Right forelimb (tissue), 1 donor: ENCODE results near the gene CLEC20A.

Source experiments
- DNase-seq: peaks from one replicate; pipeline ENCODE4 v3.0.0-alpha.2; 2018

Gene CLEC20A

DNA sequence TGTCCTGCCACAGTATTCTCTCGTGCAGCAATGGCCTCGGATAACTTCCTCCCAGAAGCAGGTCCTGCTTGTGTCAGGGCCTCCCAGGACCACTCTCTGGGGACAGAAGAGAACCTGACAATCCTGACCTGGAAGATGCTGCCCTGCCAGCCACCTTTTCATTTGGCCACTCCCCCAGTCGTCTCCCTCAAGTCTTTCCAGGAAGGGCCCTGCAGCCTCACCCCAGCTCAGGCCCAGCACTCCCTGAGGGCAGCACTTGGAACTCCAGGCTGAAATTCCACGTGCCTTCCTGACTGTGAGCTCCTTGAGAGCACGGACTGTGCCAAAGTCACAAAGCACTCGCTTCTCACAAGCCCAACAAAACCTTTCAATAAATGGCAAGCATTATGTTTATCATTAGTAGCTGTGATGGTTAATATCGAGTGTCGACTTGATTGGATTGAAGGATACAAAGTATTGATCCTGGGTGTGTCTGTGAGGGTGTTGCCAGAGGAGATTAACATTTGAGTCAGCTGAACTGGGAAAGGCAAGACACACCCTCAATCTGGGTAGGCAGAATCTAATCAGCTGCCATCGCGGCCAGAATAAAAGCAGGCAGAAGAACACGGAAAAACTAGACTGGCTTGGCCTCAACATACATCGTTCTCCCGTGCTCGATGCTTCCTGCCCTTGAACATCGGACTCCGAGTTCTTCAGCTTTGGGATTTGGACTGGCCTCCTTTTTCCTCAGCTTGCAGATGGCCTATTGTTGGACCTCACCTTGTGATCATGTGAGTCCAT, 2.3 kb upstream of the CLEC20A start:
- DNase-seq, result no peak

DNA sequence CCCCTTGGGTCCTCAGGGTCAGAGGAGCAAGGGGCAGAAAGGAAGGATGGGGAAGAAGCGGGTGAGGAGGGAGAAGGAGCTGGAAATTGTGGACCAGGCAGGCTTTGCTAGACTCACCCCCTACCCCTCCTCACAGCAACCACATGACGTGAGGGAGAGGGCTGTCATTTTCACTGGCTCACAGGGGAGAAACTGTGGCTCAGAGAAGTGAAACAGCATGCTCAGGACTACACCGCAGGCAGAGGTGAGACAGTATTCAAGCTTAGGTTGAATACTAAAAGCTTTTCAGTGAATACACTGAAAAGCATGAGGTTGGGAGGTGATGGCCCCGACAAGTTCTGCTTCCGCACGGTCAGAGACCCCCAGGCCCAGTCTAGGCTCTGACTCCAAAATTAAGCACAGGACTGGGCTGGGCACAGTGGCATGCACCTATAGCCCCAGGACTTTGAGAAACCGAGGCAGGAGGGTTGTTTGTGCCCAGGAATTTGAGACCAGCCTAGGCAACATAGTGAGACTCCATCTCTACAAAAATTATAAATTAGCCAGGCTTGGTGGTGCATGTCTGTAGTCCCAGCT, 1.2 kb upstream of the CLEC20A start:
- no peak for DNase-seq

DNA sequence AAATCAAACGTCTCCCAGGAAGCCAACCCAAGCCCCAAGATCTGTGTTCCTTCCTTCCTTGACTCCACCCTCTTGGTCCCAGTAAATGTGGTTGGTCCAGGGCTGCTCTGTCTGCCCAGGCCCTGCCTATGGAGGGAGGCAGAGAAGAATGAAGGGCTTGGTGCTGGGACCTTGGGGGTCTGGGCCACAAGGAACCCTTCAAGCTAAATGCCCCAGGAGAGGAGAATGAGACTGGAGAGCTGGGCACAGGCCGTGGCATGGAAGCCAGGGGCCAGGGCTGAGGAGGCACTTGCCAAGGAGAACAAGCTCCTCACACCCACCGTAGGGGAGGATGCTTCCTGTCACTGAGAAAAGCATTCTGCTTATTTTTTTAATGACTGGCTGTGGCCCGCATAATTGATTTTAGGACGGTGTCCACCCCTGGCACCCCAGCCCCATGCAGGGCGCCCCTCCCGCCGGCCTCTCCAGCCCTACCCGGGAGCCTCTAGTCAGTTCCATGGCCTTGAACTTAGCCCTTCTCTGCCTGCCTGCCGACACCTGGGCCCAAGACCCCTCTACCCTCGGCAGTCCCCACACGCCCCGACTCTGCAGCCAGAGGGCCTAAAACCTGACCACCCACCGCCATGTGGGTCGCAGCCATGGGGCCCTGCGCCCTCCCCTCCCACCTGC, 889 bp downstream of the CLEC20A start:
- DNase-seq, result no peak

DNA sequence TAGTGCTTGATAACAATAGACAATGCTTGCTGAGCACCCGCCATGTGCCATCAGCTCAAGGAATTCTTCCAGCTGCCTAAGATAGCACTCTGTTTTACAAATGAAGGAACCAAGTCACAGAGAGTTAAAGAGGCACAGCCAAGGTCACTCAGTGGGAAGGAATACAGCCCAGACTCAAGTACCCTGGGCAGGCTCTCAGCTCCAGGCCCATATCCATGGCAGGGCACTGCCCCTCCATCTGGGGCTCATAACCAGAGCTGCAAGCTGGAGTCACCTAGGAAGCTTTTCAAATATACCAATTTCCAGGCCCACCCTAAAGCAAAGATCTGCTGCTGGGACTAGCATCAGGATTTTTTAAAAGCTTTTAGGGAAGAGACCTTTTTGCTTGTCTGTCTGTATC, 1.6 kb downstream of the CLEC20A start:
- DNase-seq, result no peak

DNA sequence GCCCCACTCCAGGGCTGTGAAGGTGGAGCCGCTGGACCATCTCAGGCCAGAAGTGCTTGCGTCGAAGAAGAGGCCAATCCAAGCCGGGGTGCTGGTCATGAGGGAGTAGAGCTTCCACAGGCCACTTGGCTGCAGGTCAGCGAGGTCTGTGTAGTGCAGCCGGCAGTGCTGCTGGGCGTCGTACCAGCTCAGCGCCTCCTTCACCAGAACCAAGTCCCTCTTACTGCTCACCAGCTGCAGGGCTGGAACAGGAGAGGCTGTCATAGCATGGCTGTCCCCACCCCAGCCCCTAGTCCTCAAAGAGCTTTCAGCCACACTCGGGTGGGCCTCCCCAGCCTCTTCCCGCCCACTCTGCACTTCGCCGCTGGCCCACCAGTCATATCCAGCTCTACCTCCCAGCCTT, 2.2 kb downstream of the CLEC20A start:
- no peak for DNase-seq

DNA sequence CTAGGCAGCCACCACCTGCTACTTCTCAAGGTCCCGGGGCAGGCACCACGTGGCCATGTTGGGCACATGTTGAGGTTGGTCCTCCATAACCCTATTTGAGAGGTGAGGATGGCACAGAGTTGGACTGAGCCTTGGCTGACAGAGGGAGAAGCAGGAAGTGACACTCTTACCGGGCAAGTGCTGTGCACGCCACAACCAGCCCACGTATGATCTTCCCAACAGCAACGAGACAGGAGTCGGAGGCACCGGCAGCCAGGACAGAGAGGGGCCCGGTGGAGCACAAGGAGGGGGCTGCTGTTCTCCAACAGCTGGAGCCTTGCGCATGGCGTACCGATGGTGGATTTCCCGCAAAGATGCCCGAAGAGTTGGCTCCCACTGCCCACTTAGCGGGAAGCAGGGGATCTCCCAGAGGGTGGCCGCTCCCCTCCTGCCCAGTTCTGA, 3.4 kb downstream of the CLEC20A start:
- DNase-seq, result no peak

DNA sequence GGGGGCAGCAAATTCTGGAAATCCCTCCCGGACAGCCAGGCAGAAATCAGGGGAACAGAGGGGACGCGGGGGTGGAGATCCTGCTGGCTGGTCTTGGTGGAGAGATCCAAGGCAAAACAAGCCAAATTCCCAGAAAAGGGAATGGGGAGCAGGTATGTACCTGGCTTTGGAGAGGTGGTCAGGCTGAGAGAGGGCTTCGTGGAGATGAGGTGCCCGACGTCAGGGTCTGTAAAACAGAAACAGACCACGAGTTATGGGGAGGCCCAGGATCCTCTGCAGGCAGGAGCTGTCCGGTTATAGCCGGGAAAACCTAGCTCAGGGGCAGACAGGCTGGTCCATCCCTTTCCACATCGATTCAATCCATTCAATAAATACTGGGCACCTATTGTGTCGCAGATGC, 4.4 kb downstream of the CLEC20A start:
- no peak for DNase-seq

DNA sequence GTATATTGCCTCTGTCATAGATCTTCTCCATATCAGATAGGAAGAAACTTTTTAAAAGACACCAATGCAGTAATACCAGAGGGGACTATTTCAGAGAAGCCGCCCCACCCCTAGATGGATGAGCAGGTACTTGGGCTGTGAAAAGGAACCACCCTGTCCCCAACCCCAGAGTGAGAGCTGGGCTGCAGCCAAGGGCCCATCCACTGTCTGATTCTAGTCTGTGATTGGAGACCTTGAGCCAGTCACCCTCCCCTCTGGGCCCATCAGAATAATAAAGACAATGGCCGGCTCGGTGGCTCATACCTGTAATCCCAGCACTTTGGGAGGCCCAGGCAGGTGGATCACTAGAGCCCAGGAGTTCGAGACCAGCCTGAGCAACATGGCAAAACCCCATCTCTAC, 5.0 kb downstream of the CLEC20A start:
- no peak for DNase-seq

DNA sequence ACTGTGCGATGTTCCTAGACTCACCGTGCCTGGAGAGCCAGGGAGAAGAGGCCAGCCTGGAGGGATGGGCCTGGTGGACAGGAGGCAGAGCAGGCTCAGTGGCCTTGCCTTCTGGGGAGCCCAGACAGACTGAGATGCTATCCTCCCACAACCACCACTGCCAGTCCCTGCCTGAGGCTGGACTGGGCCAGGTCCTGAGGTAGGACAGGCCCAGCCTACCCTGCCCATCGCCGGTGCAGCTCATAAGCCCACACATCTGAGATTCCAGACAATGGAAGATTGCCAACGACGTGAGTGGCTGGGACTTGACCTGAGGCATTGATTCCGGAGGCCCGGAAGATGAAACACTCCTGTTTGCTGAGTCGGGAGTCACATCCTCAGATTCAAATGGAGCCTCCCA, 5.8 kb downstream of the CLEC20A start:
- no peak for DNase-seq

DNA sequence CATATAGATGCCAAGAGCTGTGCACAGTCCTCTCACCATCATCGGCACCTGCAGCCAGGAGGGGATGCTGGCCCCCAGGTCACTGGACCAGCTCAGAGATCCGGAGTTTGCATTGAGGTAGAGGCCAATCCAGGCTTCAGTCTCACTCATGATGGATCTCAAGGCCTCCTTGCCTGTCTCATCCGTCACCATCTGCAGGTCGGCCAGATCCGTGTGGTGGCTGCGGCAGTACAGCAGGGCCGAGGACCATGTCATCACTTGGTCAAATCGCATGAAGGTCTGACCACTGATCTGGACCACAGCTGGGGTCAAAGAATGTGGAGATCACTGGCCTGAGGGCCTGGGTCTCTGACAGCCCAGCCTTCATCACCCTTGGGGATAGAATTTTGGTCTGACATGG, 6.6 kb downstream of the CLEC20A start:
- DNase-seq, result no peak

DNA sequence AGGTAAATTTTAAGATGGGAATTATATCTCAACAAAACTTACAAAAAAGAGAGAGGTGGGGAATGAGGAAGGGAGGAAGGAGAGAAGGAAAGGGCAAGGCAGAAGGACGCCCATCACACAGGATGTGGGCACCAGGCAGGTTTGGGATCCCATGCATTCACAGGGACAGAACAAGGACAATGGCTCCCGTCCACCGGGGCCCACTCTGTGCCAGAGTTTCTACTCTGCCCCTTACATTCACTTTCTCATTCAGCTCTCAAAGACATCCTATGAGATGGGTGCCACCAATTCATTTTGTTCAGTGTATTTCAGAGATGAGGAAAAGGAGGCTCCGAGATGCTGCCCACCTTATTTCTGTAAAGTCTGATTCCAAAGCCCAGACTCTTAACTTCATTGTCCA, 7.4 kb downstream of the CLEC20A start:
- DNase-seq, result no peak

DNA sequence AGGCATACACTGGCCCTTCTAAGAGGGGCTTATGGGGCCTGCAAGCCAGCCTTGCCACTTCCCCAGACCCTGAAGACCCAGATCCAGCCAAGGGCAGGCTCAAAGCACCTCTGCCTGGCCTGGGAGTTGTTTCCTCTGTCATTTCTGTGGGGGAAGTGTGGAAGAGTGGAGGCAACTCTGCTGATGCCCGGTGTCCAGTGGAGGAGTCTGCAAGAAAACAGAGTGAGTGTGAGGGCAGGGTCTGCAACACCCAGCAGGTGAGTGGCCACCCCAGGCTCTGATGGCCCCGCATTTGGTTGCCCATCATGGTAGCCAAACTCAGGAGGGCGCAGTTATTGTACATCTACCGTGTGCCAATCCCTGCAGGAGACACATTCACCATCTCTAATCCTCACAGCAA, 8.4 kb downstream of the CLEC20A start:
- DNase-seq, result no peak

DNA sequence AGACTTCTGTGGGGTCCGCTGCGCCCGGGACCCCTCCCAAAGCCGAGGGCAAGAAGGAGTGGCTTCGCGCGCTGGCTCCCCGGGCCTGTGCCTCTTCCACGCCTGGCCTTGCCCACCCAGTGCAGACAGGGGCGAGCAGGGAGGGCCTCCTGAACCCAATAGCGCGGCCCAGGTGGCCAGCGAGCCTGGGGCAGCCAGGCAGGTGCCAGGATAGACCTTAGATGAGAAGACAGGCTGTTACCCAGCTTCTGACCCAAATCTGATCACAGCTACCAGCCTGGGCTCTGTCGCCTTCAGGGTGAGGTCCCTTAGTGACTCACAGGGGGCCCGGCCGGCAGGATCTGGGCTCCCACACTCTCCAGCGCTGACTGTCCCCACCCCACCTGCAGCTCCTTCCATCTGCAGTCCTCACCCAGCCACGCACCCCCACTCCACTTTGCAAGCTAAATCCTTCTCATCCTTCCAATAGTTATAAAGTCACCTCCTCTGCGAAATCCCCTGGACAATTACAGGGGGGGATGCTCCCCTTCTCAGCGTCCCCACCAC, 9.6 kb downstream of the CLEC20A start:
- DNase-seq, result no peak

DNA sequence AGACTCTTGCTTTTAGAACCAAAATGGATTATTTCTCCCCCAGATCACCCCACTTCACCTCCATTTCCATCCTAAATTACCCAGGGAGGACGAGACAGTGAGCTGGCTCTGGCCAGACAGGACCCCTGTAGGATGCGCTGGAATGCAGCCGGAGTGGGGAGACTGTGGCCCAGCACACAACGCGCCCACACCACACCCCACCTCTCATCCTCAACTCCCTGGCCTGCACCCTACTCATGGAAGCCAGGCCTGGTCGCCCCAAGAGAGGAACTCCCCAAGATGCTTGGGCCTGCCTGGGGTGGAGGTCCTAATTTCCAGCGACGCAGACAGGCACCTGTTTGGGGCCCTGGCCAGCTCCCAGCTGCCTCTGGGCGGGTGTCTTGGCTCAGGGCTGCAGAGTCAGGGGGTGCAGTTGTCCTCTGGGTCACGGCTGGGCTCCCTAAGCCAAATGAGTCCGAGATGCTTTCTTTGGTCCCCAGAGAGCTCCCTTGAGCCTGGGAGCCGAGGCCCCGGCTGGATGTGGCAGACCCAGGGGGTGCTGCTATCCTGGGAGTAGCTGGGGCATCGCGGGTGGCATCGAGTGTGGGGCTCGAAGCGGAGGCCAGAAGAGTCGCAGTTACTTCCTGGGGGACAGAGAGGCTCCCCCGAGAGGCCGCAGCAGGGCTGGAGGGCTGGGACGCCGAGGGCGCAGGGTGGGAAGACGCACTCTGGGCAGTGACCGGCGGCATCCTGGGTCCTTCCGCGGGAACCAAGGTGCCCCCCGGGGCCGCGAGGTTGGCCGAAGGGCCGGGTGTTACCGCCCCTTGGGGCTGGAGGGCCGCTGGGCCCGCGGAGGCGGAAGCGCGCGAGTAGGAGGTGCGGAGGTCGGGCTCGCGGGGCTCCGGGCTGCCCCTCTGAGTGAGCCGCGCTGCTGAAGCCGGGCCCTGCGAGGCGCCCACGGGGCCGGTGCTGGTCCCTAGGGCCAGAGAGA, 10.4 kb downstream of the CLEC20A start:
- no peak for DNase-seq

DNA sequence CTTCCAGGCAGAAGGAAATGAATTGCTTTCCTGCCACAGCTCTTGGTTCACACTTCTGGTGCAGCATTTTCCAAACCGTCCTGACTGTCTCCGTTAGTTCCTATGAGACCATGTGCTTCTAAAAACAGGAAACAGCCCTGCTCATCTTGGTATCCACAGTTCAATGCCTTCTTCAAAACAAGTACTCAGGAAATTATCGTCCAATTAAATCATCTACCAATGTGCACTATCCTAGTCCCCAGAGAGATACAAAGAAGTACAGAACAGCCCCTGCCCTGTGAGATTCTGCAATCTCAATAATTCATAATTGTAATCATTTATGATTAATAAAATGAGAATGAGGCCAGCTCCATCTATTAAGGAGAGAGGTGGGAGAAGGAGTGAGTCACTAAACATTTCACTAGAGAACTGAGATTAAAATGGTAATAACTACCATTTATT, 11.2 kb downstream of the CLEC20A start:
- no peak for DNase-seq

DNA sequence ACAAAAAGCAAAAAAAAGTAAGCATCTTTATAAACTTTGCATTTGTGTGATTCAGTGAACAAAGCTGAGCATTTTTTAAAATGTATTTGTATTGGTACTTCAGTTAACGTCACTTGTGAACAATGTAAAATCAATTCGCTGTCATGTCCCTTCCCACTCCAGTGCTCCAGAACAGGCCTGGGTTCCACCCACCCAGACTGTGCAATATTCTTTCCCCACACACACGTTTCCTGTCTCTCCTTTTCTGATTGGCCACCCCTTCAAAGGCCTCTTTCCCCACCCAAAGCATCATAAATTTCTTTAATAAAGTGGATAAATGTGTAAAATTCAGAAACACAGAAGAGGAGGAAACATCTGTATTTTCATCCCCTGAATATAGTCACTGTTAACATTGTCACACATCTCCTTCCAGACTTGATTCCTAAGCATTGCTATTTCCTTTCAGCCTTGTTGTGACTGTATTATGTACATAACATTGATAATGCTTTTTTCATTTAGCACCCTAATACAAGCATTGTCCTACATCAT, 12.0 kb downstream of the CLEC20A start:
- DNase-seq, result no peak

DNA sequence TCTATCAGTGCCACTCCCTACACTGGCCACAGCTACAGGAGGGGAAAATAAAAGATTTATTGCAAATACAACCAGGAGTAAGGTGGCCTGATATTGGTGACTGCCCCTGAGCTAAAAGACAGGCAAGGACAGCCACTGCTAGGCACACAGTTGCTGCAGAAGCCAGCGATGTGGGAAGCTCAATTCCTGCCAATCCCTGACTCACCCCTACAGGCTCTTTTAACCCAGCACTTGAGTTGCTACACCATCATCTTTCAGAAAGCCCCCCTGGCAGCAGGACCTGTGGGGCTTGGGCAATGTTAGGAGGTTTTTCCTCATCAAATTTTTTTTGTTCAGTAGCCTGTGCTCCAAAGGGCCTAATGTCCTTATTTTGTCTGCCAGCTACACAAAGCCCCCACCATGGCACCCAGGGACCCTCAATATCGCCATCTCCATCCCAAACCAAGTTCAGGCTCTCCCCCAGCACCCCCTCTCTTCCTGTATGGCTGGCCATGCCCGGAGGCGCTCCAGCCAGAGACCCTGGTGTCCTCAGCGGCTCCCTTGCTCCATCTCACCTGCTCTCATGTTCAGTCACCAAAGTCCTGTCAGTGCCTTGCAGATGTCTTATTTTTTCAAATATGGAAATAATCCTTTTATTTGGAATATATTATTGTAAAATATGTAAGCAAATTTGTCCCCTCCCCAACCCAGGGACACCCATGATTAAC, 13.4 kb downstream of the CLEC20A start:
- no peak for DNase-seq

DNA sequence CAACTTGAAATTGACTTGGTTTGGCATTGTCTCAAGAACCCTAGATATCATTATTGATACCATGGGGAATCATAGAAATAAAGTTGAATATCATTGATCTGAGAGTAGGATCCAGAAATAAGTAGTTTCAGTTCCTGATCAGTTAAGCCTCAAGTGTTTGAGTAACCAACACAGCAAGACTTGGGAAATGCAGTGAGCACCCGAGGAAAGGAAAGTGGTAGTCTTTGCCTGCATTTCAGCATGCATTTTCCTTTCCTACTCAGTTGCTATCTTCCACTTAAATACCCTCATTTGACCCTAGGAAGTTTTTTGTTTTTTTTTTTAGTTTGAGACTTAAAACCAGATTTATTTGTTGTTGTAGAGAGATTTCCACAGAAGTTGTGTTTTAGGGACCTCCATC, 18.9 kb downstream of the CLEC20A start:
- DNase-seq, result no peak

DNA sequence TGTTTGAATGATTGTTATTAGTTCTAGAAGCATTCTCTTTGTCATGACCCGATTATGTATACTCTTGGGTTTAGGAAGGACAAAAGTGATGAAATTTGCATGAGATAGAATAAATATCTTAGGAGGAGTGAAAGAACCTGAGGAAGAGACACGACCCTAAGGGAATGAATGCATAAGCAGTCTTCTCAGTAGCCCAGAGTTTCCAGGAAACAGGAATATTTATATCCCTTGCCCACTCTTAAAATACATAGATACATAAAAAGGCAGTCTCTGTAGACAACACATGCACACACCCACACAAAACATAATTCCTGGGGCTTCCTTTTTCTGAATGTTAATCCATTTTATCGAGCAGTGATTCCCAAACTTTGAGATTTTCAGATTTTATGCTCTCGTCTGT, 19.4 kb downstream of the CLEC20A start:
- DNase-seq, result no peak

DNA sequence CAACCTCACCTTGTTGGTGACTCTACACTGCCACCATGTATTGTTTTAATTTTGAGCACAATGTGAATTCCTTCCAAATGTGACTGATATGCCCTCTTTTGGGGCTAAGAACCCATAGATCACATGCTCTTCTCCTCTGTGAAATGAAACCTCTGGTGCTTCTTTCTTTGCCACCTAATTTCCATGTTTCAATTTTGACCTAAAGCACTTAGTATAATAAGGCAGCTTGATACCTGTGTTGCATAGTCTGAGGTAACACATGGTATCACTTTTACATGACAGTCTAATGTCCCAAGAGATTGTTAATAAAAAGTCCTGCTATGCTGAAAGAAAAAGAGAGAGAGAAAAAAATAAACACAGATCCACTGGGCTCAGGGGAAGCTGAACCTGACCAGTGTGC, 24.2 kb downstream of the CLEC20A start:
- DNase-seq, result no peak

DNA sequence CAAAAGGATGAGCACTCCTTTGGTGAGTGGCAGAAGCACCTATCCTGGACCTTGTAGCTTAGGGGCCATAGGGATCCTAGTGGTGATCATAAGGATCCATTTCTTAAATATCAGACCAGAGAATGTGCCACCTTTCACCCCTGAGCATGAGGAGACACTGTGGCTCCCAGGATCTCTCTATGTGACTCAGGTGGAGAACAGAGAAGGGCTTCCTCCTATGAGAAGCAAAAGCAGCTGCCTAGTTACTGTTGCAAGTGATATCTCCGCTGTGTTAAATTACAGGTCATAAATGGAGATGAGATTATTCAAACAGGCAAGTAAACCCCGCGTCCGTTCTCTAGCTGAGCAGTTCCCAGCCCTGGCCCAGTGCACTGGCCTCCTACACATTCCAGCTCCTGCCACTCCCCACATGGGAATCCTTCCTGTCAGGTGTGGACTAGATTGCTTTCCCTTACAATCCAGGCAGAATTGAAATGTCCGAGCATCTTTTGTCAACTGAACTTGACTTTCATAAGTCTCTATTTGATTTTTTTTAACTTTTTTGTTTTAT, 26.3 kb downstream of the CLEC20A start:
- DNase-seq, result no peak

DNA sequence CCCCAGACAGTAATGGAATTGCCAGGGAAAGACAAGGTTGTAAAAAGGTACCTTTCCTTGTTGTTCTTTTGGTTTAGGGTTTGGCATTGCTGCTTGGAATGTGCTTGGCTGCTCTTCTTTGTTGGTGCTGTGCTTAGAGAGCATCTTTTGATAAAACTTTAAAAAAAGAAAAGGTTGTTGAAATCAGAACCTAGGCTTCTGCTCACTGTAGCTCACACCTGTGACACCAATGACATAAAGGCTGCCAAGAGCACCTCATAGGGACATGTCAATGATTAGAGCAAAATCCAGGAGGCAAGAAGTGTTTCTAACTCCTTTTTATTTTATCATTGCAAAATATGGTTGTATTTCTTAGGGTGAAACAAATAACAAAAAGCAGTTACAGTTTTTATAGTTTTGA, 28.9 kb downstream of the CLEC20A start:
- DNase-seq, result no peak
